Nephron progenitor cell (in vitro differentiated cells): ENCODE results near the gene BIN1.

Experiments used
- DNase-seq: peaks from one replicate; pipeline ENCODE4 v3.0.0; 2021
- H3K27ac Mint-ChIP-seq: 2 replicates; pipeline ENCODE4 v1.8.0; 2021; ENCODE audit warnings: mild to moderate bottlenecking, moderate library complexity, mixed read lengths
- H3K27me3 Mint-ChIP-seq: 2 replicates; pipeline ENCODE4 v1.8.0; 2021; ENCODE audit warnings: mild to moderate bottlenecking, low read depth, mixed read lengths; ENCODE audit not compliant: poor library complexity
- H3K36me3 Mint-ChIP-seq: 2 replicates; pipeline ENCODE4 v1.8.0; 2021; ENCODE audit warnings: low read depth, mixed read lengths
- H3K4me1 Mint-ChIP-seq: 2 replicates; pipeline ENCODE4 v1.8.0; 2021; ENCODE audit warnings: mixed read lengths
- H3K4me3 Mint-ChIP-seq: 2 replicates; pipeline ENCODE4 v1.8.0; 2021; ENCODE audit warnings: mild to moderate bottlenecking, moderate library complexity, mixed read lengths
- H3K9me3 Mint-ChIP-seq: 2 replicates; pipeline ENCODE4 v1.8.0; 2021; ENCODE audit warnings: mild to moderate bottlenecking, moderate library complexity, mixed read lengths
- CTCF ChIP-seq: fragments of 200-600 bp; sonication (generic); IDR thresholded peaks from 2 replicates; pipeline ENCODE4 v1.5.0; 2021; ENCODE audit warnings: antibody characterized with exemption

BIN1 gene

GRCh38 chr2:127000937-127001336, 106.0 kb downstream of the BIN1 start:
- Mint-ChIP-seq H3K9me3 (no peaks in the 10 kb centered on the region), H3K4me3 (no peak overlapping the region), H3K4me1 (peaks cover 33% of the 10 kb centered on the region), H3K36me3 (no peaks in the 10 kb centered on the region), H3K27ac (no peak overlapping the region), H3K27me3 (peaks cover 6% of the 10 kb centered on the region)
- no peak for TF ChIP-seq CTCF
- DNase-seq, result no peak

- no peak for DNase-seq
- H3K36me3 Mint-ChIP-seq, result no peaks in the 10 kb centered on the region
- H3K9me3 Mint-ChIP-seq, result no peaks in the 10 kb centered on the region
- no peak for TF ChIP-seq CTCF
- no peak overlapping the region for H3K4me3 Mint-ChIP-seq
- peaks cover 34% of the 10 kb centered on the region for H3K4me1 Mint-ChIP-seq
- no peak overlapping the region for H3K27ac Mint-ChIP-seq
- peaks cover 6% of the 10 kb centered on the region for H3K27me3 Mint-ChIP-seq
These were observed 106.8 kb downstream of the BIN1 start for GRCh38 chr2:127000194-127000593.

- Mint-ChIP-seq H3K36me3 (no peaks in the 10 kb centered on the region), H3K27me3 (peaks cover 6% of the 10 kb centered on the region), H3K4me1 (peaks cover 27% of the 10 kb centered on the region), H3K27ac (no peak overlapping the region), H3K9me3 (no peaks in the 10 kb centered on the region), H3K4me3 (no peak overlapping the region)
- no peak for DNase-seq
- TF ChIP-seq CTCF, result no peak
These were observed 107.7 kb downstream of the BIN1 start for GRCh38 chr2:126999106-126999756.

- H3K27ac Mint-ChIP-seq, result no peak overlapping the region
These were observed 108.5 kb downstream of the BIN1 start for GRCh38 chr2:126998486-126998885.

More at GRCh38 chr2:126998486-126998885, 108.5 kb downstream of the BIN1 start:
- H3K36me3 Mint-ChIP-seq, result no peaks in the 10 kb centered on the region
- peaks cover 6% of the 10 kb centered on the region for H3K27me3 Mint-ChIP-seq
- no peaks in the 10 kb centered on the region for H3K9me3 Mint-ChIP-seq
- no peak for TF ChIP-seq CTCF
- H3K4me3 Mint-ChIP-seq, result no peak overlapping the region
- no peak for DNase-seq
- H3K4me1 Mint-ChIP-seq, result peaks cover 26% of the 10 kb centered on the region
